IPS DF 19.7 (cell line): Measurements from ENCODE around the gene VAV1.
"Not testable (repeated sequence)": the region's sequence is repeated elsewhere in the genome, so short reads cannot be mapped to it uniquely, and the experiment has no call there.

Source experiments
- DNase-seq: peaks from one replicate; pipeline ENCODE4 v3.0.0-alpha.2; 2013; ENCODE audit warnings: low read depth, low spot score

The VAV1 gene

GRCh38 chr19:6787393-6787792 lies 14.9 kb downstream of the VAV1 start:
- no peak for DNase-seq

GRCh38 chr19:6788896-6789295 lies 16.4 kb downstream of the VAV1 start:
- no peak for DNase-seq

GRCh38 chr19:6790194-6791128 lies 18.0 kb downstream of the VAV1 start:
- no peak for DNase-seq

GRCh38 chr19:6791237-6791636 lies 18.7 kb downstream of the VAV1 start:
- no peak for DNase-seq

GRCh38 chr19:6793411-6793810 lies 20.9 kb downstream of the VAV1 start:
- DNase-seq: no peak

- no peak for DNase-seq
Observed at GRCh38 chr19:6793973-6794372, 21.5 kb downstream of the VAV1 start.

- no peak for DNase-seq
Observed at GRCh38 chr19:6794686-6795431, 22.4 kb downstream of the VAV1 start.

- no peak for DNase-seq
Observed at GRCh38 chr19:6796278-6796677, 23.8 kb downstream of the VAV1 start.

- no peak for DNase-seq
Observed at GRCh38 chr19:6797646-6798045, 25.1 kb downstream of the VAV1 start.

GRCh38 chr19:6800160-6800790 lies 27.8 kb downstream of the VAV1 start:
- not testable (repeated sequence) for DNase-seq

GRCh38 chr19:6800991-6801484 lies 28.5 kb downstream of the VAV1 start:
- DNase-seq: no peak

GRCh38 chr19:6801485-6802086 lies 29.1 kb downstream of the VAV1 start:
- no peak for DNase-seq

GRCh38 chr19:6802336-6803035 lies 30.0 kb downstream of the VAV1 start:
- DNase-seq: no peak

- no peak for DNase-seq
Observed at GRCh38 chr19:6803036-6803404, 30.5 kb downstream of the VAV1 start.

GRCh38 chr19:6806488-6806887 lies 34.0 kb downstream of the VAV1 start:
- no peak for DNase-seq

GRCh38 chr19:6807291-6807690 lies 34.8 kb downstream of the VAV1 start:
- DNase-seq: no peak

GRCh38 chr19:6808494-6808893 lies 36.0 kb downstream of the VAV1 start:
- no peak for DNase-seq

- no peak for DNase-seq
Observed at GRCh38 chr19:6809262-6809661, 36.8 kb downstream of the VAV1 start.

GRCh38 chr19:6811378-6811777 lies 38.9 kb downstream of the VAV1 start:
- no peak for DNase-seq

GRCh38 chr19:6811906-6812305 lies 39.4 kb downstream of the VAV1 start:
- peak; percentile 84 for DNase-seq

GRCh38 chr19:6812612-6813011 lies 40.1 kb downstream of the VAV1 start:
- DNase-seq: no peak
